Heart left ventricle (tissue), 13 donors: Measurements from ENCODE around the gene POLD1.

Experiments
- POLR2A ChIP-seq, 2 donors: fragments of 450-650 bp; IDR thresholded peaks; one replicate each; pipeline ENCODE4 v1.6.1; 2017; ENCODE audit warnings: antibody characterized with exemption in 2 of 2, mild to moderate bottlenecking in 2 of 2, moderate library complexity in 2 of 2
- TF ChIP-seq, protein P1 (sequence below), 12 donors: fragments of 200-600 bp; sonication (generic) in 4 of 12; IDR thresholded peaks; one replicate each; pipeline versions ENCODE4 v1.5.0 to v1.8.0; 2018 to 2022; ENCODE audit warnings: antibody characterized with exemption in 12 of 12, mild to moderate bottlenecking in 5 of 12
- donor health status: ischemic (EF 13 %, LVEDD 7.1; RV severe dilation, severe dysfunction).
- donor health status: DM: no; HTN: yes; CAD: no.
- donor health status: DM: no; HTN: no; CAD: no.
- donor health status: ischemic (EF 25% LVEDD 6.9; RV normal size, moderate dysfunction).
- donor health status: ischemic (EF 25% LVEDD 5.7; RV mildly dilated, moderate dysfunction).
- donor health status: ischemic (EF 35%, LVEDD 5.7; RV mildly dilated, moderate dysfunction).
- donor health status: nonischemic (EF 11% LVEDD 7.7; RV severe dilation, severe dysfunction).
- donor health status: DM: yes; HTN: yes; CAD: no.
- donor health status: PGD.
- donor health status: ischemic (EF 29% LVEDD 5.4; RV normal size, mild dysfunction).
- donor health status: nonischemic (EF 23%, LVEDD 6.1; RV moderate dilation, normal function).

DNA sequence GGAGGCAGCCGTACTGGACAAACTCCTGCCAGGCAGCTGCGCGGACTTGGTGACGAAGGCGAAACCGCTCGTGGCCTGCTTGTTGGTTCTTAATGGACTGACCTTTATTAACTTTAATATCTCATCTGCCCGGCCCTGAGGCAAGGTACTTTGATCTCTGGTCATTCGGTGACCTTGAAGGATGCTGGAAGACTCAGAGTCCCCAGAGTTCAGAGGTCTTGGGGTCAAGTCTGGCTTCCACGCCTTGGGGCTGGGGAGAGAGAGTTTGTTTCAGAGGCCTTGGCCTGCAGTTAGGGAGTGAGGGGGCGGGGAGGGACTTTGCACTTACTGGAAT, 82.5 kb downstream of the POLD1 start:
- TF ChIP-seq, protein P1, sequence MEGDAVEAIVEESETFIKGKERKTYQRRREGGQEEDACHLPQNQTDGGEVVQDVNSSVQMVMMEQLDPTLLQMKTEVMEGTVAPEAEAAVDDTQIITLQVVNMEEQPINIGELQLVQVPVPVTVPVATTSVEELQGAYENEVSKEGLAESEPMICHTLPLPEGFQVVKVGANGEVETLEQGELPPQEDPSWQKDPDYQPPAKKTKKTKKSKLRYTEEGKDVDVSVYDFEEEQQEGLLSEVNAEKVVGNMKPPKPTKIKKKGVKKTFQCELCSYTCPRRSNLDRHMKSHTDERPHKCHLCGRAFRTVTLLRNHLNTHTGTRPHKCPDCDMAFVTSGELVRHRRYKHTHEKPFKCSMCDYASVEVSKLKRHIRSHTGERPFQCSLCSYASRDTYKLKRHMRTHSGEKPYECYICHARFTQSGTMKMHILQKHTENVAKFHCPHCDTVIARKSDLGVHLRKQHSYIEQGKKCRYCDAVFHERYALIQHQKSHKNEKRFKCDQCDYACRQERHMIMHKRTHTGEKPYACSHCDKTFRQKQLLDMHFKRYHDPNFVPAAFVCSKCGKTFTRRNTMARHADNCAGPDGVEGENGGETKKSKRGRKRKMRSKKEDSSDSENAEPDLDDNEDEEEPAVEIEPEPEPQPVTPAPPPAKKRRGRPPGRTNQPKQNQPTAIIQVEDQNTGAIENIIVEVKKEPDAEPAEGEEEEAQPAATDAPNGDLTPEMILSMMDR (IDR thresholded peaks at IDR 0.05), result no peak
- no peak for TF ChIP-seq POLR2A (IDR thresholded peaks at IDR 0.05)
